ENCODE results near the gene PLEKHG3. TPM values are rescaled to one million over a fixed set of nuclear protein-coding genes. Genes with fewer than 3 reads are reported as not detected.

PLEKHG3 gene
- polyA plus RNA-seq, 3 donors: 6.3 to 21.6 (median 13.0) TPM

- DNase-seq: peak; percentile 50 to 68 (median 64)
- no peak overlapping the region for H3K4me3 Mint-ChIP-seq
- TF ChIP-seq, protein P1, sequence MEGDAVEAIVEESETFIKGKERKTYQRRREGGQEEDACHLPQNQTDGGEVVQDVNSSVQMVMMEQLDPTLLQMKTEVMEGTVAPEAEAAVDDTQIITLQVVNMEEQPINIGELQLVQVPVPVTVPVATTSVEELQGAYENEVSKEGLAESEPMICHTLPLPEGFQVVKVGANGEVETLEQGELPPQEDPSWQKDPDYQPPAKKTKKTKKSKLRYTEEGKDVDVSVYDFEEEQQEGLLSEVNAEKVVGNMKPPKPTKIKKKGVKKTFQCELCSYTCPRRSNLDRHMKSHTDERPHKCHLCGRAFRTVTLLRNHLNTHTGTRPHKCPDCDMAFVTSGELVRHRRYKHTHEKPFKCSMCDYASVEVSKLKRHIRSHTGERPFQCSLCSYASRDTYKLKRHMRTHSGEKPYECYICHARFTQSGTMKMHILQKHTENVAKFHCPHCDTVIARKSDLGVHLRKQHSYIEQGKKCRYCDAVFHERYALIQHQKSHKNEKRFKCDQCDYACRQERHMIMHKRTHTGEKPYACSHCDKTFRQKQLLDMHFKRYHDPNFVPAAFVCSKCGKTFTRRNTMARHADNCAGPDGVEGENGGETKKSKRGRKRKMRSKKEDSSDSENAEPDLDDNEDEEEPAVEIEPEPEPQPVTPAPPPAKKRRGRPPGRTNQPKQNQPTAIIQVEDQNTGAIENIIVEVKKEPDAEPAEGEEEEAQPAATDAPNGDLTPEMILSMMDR (IDR thresholded peaks at IDR 0.05): peak; percentile 74
- H3K9me3 Mint-ChIP-seq: peaks cover 0 to 6% (median 4%) of the 10 kb centered on the region in 7 donors
- H3K27me3 ChIP-seq (ENCODE audit: control insufficient read depth in 2 of 2, insufficient read depth in 2 of 2, low read length in 2 of 2): no peaks in the 10 kb centered on the region
- H3K4me1 Mint-ChIP-seq: peaks cover 47% of the 10 kb centered on the region
- no peaks in the 10 kb centered on the region for H3K36me3 Mint-ChIP-seq
- no peak overlapping the region for H3K27ac Mint-ChIP-seq
- H4K20me1 ChIP-seq (ENCODE audit: insufficient read depth, low read length): no peaks in the 10 kb centered on the region
- H3K9me3 ChIP-seq (replicated peaks in 1 of 2; ENCODE audit: control insufficient read depth in 1 of 2, insufficient read depth in 1 of 2, low read length in 2 of 2): no peaks in the 10 kb centered on the region
- H3K36me3 ChIP-seq (replicated peaks in 1 of 2; ENCODE audit: control insufficient read depth in 1 of 2, insufficient read depth in 2 of 2, low read length in 2 of 2): no peaks in the 10 kb centered on the region
- intact Hi-C loops (cut with micrococcal nuclease): loop anchor here (5.0 kb wide), 1 partner anchor 36 kb away; no protein-coding TSS in a partner anchor
- no peak overlapping the region for H3K27ac ChIP-seq (ENCODE audit: low read depth in 1 of 2, low read length in 2 of 2)
- no peak overlapping the region for H2AFZ ChIP-seq (ENCODE audit: insufficient read depth, low read depth, low read length, poor library complexity, severe bottlenecking)
- no peaks in the 10 kb centered on the region for H3K79me2 ChIP-seq (ENCODE audit: insufficient read depth, low read length)
- H3K9ac ChIP-seq (ENCODE audit: insufficient read depth, low read length, poor library complexity, severe bottlenecking): no peak overlapping the region
- 0% methylated on average over 1 of the region's 3 CpGs for WGBS (ENCODE audit: insufficient coverage)
- H3K27me3 Mint-ChIP-seq (ENCODE audit: low read depth in 3 of 3): peaks cover 0 to 7% (median 1%) of the 10 kb centered on the region in 3 donors
- peaks cover 42 to 49% of the 10 kb centered on the region in 2 donors for H3K4me1 ChIP-seq (ENCODE audit: control insufficient read depth in 1 of 2, insufficient read depth in 2 of 2, low read length in 2 of 2)
- no peak overlapping the region for H3K4me3 ChIP-seq (replicated peaks in 1 of 3; ENCODE audit: low read depth in 2 of 3, low read length in 3 of 3)
- no peak overlapping the region for H3K4me2 ChIP-seq (replicated peaks; ENCODE audit: extremely low read depth, low read length, poor library complexity, severe bottlenecking)
Observed at GRCh38 chr14:64671591-64671990, 32.6 kb upstream of the PLEKHG3 start.

- Histone ChIP-seq H3K27ac (ENCODE audit: low read depth in 1 of 2, low read length in 2 of 2) (peak overlapping the region; percentile 25 to 77), H3K27me3 (ENCODE audit: control insufficient read depth in 2 of 2, insufficient read depth in 2 of 2, low read length in 2 of 2) (no peaks in the 10 kb centered on the region), H3K36me3 (replicated peaks in 1 of 2; ENCODE audit: control insufficient read depth in 1 of 2, insufficient read depth in 2 of 2, low read length in 2 of 2) (no peaks in the 10 kb centered on the region), H3K4me2 (replicated peaks; ENCODE audit: extremely low read depth, low read length, poor library complexity, severe bottlenecking) (peak overlapping the region; percentile 3), H3K79me2 (ENCODE audit: insufficient read depth, low read length) (no peaks in the 10 kb centered on the region), H3K4me1 (ENCODE audit: control insufficient read depth in 1 of 2, insufficient read depth in 2 of 2, low read length in 2 of 2) (peaks cover 45 to 51% of the 10 kb centered on the region in 2 donors), H2AFZ (ENCODE audit: insufficient read depth, low read depth, low read length, poor library complexity, severe bottlenecking) (peak overlapping the region; percentile 25), H3K9me3 (replicated peaks in 1 of 2; ENCODE audit: control insufficient read depth in 1 of 2, insufficient read depth in 1 of 2, low read length in 2 of 2) (no peaks in the 10 kb centered on the region), H3K9ac (ENCODE audit: insufficient read depth, low read length, poor library complexity, severe bottlenecking) (no peak overlapping the region), H4K20me1 (ENCODE audit: insufficient read depth, low read length) (no peaks in the 10 kb centered on the region), H3K4me3 (replicated peaks in 1 of 3; ENCODE audit: low read depth in 2 of 3, low read length in 3 of 3) (no peak overlapping the region)
- DNase-seq: peak; percentile 54 to 67 (median 57)
- TF ChIP-seq, protein P1 (IDR thresholded peaks at IDR 0.05): no peak
- no peaks in the 10 kb centered on the region for H3K36me3 Mint-ChIP-seq
- peaks cover 54% of the 10 kb centered on the region for H3K4me1 Mint-ChIP-seq
- intact Hi-C loops (cut with micrococcal nuclease): loop anchor here (5.0 kb wide), 1 partner anchor 34 kb away; no protein-coding TSS in a partner anchor
- H3K27me3 Mint-ChIP-seq (ENCODE audit: low read depth in 3 of 3): peaks cover 0 to 7% (median 5%) of the 10 kb centered on the region in 3 donors
- peak overlapping the region; percentile 46 to 93 (median 82) for H3K27ac Mint-ChIP-seq
- WGBS (ENCODE audit: insufficient coverage): no CpG with 5 or more reads among the region's 8 CpGs
- H3K9me3 Mint-ChIP-seq: peaks cover 0 to 6% (median 4%) of the 10 kb centered on the region in 7 donors
- peak overlapping the region in 1 of 2 donors; percentile 54 for H3K4me3 Mint-ChIP-seq
Observed at GRCh38 chr14:64673316-64673715, 30.9 kb upstream of the PLEKHG3 start.

All from CD14-positive monocyte (primary cell).